HG02885 (cell line): ENCODE data around the gene FCHO1.
"Not testable (repeated sequence)": the region's sequence is repeated elsewhere in the genome, so short reads cannot be mapped to it uniquely, and the experiment has no call there.

Experiments
- ATAC-seq: cut with Tn5 transposase; IDR thresholded peaks from one replicate; pipeline ENCODE4 v1.9.1; 2021; ENCODE audit warnings: mild to moderate bottlenecking; ENCODE audit not compliant: unreplicated experiment, poor library complexity

FCHO1 gene

DNA sequence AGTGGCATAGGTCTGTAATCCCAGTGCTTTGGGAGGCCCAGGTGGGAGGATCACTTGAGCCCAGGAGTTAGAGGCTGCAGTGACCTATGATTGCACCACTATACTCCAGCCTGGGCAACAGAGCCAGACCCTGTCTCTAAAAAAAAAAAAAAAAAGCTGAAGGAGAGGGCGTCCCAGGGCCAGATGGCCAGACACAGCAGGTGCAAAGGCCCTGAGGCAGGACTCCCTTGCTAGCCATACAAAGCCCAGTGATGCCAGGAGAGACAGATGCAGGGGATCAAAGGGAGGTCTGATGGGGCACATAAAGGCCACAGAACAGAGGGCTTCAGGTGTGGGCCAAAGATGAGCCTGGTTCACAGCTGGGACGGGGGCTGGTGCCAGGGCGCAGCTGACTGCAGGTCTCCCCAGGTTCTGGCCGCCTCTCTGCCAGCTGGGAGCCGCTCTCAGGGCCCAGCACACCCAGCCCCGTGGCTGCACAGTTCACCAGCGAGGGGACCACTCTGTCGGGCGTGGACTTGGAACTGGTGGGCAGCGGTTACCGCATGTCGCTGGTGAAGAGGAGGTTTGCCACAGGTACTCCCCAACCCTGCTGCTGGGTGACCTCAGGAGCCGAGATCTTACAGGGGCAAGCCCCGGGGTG lies 36.1 kb downstream of the FCHO1 start:
- no peak for ATAC-seq

DNA sequence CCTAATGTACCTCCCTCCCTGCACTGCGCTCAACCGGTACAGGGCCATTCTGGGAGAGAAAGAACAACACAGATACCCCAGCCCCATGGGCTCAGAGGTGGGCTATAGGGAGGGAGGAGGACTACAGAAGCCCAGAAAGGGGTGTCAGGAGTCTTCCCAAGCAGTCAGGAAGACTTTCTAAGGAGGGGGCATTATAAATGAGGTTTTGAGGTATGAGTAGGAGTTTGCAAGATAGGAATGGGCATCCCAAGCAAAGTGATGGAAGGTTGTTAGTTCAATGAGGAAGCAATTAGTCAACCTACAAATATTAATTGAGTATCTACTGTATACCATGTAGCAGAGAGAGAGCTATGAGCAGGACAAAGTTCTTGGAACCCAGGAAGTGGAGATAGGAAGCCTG lies 37.4 kb downstream of the FCHO1 start:
- ATAC-seq = no peak

GRCh38 chr19:17790059-17790780 lies 38.9 kb downstream of the FCHO1 start:
- no peak for ATAC-seq

DNA sequence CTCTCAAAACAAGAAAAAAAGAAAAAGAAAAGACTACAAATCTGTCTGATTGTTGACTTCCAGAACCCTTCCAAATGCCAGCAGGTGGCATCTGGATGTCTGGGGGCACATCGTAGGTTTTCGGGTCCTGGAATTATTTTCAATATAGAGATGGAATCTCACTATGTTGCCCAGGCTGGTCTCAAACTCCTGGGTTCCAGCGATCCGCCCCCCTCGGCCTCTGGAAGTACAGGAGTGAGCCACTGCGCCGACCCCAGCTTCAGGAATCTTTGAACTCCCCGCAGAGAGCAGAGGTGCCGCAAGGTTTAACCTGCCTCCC lies 43.1 kb downstream of the FCHO1 start:
- ATAC-seq = no peak

DNA sequence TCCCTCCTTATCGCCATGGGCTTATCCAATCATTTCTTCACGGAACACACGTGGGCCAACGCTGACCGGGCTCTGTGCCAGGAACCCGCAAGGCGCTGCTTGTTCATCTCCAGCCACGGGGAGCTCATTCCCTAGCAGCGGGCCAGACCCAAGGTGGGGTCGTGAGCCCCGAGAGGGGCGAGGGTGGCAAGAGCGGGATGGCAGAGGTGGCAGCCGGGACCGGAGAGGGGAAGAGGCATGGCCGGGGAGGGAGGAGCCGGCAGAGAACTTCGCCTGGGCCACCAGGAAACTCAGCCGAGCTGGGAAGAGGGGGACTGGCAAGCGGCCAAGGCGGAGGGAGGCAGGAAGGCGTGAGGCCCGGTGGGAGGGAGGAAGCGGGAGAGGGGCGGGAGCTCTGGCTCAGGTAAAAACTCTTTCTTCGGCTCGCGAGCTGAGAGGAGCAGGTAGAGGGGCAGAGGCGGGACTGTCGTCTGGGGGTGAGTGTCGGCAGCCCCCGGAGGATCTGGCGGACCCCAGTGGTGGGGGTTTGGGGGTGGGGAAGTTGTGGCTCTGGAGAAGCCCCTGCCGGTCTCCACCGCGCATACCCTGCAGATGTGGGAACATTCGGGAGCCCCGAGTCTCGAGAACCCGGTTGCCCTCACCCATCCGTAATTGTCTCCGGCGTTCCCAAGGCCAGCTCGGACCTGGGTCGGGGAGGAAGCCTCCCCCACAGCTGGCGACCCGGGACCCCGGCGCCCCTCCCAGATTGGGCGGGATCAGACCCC lies 43.6 kb downstream of the FCHO1 start, which contains the start of gene B3GNT3:
B3GNT3 (plus strand) TSS at position 408 of the 764 bp plus-strand sequence. CDS start 12,670 bp downstream, outside the sequence.
- no peak for ATAC-seq

DNA sequence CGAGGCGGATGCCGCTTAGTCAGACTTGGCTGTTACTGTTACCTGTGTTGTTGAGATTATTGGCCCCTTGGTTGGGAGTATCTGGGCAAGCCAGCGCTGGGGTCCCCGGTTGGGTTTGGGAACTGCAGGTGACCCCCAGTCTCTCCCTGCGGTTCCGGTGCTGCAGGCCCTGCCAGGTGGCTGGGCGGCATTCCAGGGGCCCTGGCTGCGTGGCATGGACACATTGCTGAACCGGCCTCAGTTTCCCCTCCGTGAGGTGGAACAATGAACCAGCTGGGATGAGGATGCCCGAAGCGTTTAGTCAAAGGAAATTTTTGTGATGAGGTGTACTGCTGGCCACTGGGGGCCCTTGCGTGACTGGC lies 44.2 kb downstream of the FCHO1 start:
- no peak for ATAC-seq

DNA sequence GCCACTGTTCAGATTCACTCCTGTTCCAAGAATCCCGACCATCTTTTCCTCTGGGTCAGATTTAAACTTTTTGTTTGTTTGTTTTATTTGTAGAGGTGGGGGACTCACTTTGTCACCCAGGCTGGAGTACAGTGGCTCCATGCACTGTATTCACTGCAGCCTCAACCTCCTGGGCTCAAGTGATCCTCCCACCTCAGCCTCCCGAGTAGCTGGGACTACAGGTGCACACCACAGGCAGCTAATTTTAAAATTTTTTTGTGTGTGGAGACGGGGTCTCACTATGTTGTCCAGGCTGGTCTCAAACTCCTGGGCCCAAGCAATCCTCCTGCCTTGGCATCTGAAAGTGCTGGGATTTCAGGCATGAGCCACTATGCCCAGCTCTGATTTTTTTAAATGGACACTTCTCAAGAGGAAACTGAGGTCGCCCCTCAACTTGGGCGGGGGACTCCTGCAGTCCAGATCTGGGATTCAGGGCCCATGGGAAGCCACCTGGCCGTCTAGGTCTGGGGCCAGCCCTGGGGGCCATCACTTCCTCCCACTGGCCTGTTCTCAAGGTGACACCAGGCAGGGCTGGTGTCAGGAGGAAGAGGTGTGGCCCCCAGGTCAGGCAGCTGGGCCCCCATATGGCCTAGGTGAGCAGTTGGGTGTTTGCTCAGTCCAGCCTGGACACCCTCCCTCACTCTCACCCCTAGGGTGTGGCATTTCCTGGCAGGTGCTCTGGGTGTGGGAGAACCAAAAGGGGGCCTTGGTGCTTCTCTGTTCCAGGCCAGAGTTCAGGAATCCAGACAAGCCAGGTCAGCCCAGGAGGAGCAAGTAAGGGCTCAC lies 44.9 kb downstream of the FCHO1 start:
- no peak for ATAC-seq

DNA sequence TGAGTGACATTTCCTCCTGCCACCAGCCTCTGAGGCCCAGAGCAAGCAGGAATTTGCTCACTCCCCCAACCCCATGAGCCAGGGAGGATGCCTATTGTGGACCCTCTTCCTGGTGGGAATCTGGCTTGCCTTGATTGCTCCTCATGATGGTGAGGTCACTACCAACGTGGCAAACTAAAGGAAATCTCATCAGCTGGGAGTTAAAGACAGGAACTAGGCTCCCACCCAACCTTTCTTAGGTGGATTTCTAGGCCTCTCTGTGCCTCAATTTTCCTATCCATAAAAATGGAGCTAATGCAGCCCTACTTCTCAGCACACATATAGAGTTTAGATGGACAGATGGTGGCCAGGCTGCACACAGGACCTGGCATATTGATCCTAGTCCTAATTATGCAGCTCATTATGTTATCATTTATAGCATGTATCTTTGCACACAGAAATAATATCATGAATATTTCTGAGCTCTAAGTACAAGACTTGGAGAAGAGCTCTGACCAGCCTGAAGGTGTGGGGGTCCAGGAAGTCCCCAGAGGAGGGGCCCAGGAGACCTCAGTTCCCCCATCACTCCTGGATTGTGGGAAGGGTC lies 45.7 kb downstream of the FCHO1 start:
- ATAC-seq = no peak

DNA sequence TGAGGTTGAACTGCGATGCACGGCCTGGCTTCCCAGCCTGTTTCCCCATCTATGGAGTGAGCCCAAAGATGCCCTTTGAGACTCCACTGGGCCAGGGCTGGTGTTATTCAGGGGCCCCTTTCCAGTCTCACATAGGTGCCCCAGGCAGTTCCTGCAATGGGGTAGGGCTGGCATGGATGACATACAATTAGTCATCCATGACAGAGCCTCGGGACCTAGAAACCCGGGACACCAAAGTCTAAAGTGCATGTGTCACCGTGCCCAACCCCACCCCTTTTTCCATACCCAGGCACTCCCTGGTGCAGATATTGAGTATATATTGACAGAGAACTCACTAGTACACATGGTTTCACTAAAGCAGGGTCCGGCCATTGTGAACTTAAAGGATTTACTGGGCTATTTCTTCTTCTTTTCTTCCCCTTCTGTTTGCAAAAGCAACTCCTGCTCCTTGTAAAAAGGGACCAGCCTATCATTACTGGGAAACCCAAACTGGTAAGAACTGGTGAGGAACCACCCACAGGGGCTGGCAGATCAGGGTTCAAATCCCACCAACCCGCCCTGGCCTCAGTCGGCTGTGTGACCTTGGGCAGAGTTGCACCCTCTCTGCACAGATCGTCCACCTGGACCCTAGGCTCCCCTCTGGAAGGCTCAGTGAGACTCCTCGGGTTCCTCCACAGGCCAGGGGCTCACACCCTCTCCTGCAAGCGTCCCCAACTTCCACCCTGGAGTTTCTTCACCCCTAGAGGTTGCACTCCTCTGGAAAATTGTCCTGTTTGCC lies 46.3 kb downstream of the FCHO1 start:
- ATAC-seq = no peak

DNA sequence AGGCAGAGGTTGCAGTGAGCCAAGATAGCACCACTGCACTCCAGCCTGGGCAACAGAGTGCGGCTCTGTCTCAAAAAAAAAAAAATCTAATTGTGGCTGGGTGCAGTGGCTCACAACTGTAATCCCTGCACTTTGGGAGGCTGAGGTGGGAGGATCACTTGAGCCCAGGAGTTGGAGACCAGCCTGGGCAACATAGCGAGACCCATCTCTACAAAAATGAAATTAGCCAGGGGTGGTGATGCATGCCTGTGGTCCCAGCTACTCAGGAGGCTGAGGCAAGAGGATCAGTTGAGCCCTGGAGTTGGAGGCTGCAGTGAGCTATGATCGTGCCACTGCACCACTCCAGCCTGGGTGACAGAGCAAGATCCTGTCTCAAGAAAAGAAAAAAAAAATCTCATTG lies 47.3 kb downstream of the FCHO1 start:
- ATAC-seq = not testable (repeated sequence)

DNA sequence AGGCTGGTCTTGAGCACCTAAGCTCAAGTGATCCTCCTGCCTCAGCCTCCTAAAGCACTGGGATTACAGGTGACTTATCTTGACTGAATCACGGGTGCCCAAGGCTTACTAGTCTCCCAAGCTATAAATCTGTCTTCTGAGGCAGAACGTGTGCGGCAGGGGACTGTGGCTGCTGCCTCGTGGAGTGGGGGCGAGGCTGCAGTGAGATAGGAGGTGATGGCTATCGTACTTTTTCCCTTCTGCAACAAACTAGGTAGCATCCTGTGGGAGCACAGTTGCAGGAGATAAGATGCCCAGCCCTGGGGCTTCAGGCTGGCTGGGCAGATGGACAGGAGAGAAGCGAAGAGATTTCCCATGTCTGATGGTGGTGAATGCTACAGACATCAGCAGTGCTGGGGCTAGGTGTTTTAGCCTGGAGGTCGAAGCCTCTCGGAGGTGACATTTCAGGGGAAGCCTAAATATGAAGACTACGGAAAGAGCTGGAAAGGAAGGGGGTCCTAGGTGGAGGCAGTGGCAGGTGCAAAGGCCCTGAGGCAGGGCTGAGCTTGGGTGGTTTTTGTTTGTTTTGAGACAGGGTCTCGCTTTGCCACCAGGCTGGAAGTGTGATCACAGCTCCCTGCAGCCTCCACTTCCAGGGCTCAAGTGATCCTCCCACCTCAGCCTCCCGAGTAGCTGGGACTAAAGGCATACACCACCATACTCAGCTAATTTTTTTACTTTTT lies 51.0 kb downstream of the FCHO1 start:
- no peak for ATAC-seq

DNA sequence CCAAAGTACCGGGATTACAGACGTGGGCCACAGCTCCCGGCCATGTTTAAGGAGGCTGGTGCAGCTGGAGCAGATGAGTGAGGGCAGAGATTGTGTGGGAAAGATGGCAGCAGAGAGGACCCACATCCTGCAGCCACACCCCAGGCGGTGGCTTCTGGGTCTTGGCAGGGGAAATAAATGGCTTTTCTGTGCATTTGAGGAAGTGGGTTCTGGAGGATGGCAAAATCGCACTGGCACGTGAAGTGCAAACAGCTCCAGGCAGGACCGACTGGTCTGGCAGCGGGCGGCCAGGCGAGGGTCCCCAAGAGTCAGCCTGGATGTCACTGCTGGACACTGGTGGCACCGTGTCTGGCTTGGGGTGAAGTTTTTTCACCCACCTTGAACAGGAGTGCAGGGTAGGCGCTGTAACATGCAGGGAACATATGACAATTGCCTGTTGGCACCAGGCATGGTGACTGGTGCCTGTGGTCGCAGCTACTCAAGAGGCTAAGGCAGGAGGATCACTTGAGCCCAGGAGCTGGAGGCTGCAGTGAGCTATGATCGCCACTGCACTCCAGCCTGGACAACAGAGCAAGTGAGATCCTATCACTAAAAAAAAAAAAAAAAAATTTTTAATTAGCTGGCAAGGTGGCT lies 52.1 kb downstream of the FCHO1 start:
- ATAC-seq = no peak

DNA sequence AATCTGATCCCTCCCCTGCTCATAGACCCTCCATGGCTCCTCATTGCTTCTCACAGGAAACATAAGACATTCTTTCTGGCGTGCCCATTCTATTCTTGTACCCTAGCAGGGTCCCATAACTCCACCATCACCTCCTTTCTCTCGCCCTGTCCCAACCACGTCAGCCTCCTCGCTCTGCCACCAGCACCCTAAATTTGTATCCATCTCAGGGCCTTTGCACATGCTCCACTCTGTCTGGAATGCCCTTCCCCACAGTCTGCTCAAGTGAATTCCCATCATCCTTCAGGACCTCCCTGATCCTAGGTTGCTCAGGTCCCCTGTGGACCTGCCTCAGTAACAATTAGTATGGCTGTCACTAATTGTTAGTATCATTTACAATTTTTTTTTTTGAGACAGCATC lies 54.1 kb downstream of the FCHO1 start:
- ATAC-seq = no peak

DNA sequence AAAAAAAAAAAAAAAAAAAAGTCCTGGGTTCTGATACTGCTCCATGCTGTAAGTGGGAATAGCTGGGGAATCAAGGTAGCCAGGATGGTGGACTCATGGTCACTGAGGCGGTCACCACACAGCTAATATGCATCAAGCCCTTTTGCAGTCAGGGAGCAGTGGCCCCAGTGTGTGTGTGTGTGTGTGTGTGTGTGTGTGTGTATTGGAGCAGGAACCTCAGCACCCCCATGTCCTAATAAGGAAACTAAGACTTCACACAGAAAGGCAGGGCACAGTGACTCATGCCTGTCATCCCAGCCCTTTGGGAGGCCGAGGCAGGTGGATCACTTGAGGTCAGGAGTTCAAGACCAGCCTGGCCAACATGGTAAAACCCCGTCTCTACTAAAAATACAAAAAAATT lies 55.7 kb downstream of the FCHO1 start:
- no peak for ATAC-seq

GRCh38 chr19:17807731-17808316 lies 56.5 kb downstream of the FCHO1 start:
- no peak for ATAC-seq

DNA sequence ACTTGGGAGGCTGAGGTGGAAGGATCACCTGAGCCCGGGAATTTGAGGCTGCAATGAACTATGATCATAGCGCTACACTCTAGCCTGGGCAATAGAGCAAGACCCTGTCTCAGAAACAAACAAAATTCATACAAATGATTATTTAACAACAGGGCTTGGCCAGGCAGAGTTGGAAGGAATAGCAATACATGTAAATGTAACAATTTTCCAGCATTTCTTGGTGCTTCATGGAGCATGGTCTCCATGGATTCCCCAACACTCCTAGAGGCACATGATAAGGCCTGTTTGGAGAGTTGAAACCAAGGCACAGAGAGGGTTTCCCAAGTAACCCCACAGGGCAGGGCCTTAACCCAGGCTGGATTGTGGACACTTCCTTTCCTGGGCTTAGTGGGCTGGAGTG lies 59.8 kb downstream of the FCHO1 start:
- no peak for ATAC-seq

- no peak for ATAC-seq
Measured at GRCh38 chr19:17811681-17812080, 60.4 kb downstream of the FCHO1 start.

DNA sequence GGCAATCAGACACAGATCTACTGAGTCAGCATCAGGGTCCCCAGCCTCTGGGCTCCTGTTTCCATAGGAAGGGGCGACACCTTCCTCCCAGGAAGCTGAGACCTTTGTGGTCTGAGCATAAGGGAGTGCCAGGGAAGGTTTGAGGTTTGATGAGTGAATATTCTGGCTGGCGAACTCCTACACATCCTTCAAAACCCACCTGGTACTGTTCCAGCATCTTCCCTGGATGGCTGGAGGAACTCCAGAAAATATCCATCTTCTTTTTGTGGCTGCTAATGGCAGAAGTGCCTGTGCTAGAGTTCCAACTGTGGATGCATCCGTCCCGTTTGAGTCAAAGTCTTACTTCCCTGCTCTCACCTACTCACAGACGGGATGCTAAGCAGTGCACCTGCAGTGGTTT lies 60.8 kb downstream of the FCHO1 start:
- no peak for ATAC-seq
